Muscle of leg (tissue), 11 donors: Measurements from ENCODE around the gene S1PR2. TPM values are rescaled to one million over a fixed set of nuclear protein-coding genes. Genes with fewer than 3 reads are reported as not detected.
"Not testable (repeated sequence)": the region's sequence is repeated elsewhere in the genome, so short reads cannot be mapped to it uniquely, and the experiment has no call there.

Source experiments
- DNase-seq: peaks from one replicate; pipeline ENCODE4 v3.0.0; 2013
- H3K27ac ChIP-seq: one replicate; pipeline ENCODE4 v1.5.1; 2013; ENCODE audit warnings: mild to moderate bottlenecking, low read length, control low read depth
- H3K27me3 ChIP-seq: one replicate; pipeline ENCODE4 v1.6.1; 2013; ENCODE audit warnings: low read length; ENCODE audit not compliant: control insufficient read depth, insufficient read depth
- H3K36me3 ChIP-seq: one replicate; pipeline ENCODE4 v1.6.1; 2013; ENCODE audit warnings: low read length; ENCODE audit not compliant: control insufficient read depth, insufficient read depth
- H3K4me1 ChIP-seq: one replicate; pipeline ENCODE4 v1.6.1; 2013; ENCODE audit warnings: low read length; ENCODE audit not compliant: control insufficient read depth, insufficient read depth
- H3K4me3 ChIP-seq: one replicate; pipeline ENCODE4 v1.5.1; 2013; ENCODE audit warnings: low read length, control low read depth
- H3K9me3 ChIP-seq: replicated peaks from 2 replicates; pipeline ENCODE4 v1.6.1; 2013; ENCODE audit warnings: low read depth, low read length; ENCODE audit not compliant: control insufficient read depth
- WGBS: methylation state at CpG from one replicate; pipeline ENCODE4 v1.1.5; 2013; ENCODE audit warnings: missing lambda C conversion rate; ENCODE audit not compliant: insufficient coverage; 5-methylcytosine and 5-hydroxymethylcytosine counted together
- polyA plus RNA-seq, 8 donors: library from polyadenylated mRNA; unstranded; fragments of 120-200 nt; gene quantifications; one replicate each; pipeline versions ENCODE4 v1.2.1 to v1.2.3, GENCODE V29; 2013; ENCODE audit warnings: inconsistent platforms in 1 of 8, low replicate concordance in 1 of 8; ENCODE audit not compliant: insufficient read length in 8 of 8, insufficient read depth in 1 of 8
- total RNA-seq: library from RNA; stranded (reverse); fragments of 120-200 nt; gene quantifications from one replicate; pipeline ENCODE4 v1.2.4, GENCODE V29; 2013

S1PR2 gene
- total and polyA plus RNA-seq, 9 donors, result 9.3 to 18.8 (median 12.8) TPM

GRCh38 chr19:10256551-10256950, 25.4 kb upstream of the S1PR2 start:
- Histone ChIP-seq H3K36me3 (peaks cover 60% of the 10 kb centered on the region), H3K27ac (no peak overlapping the region), H3K4me1 (peaks cover 9% of the 10 kb centered on the region), H3K9me3 (no peaks in the 10 kb centered on the region), H3K27me3 (no peaks in the 10 kb centered on the region), H3K4me3 (no peak overlapping the region)
- no peak for DNase-seq
- WGBS, result 76% methylated on average over 5 of the region's 18 CpGs

- no peaks in the 10 kb centered on the region for H3K27me3 ChIP-seq
- H3K27ac ChIP-seq, result no peak overlapping the region
- no peaks in the 10 kb centered on the region for H3K9me3 ChIP-seq
- peaks cover 60% of the 10 kb centered on the region for H3K36me3 ChIP-seq
- no peak overlapping the region for H3K4me3 ChIP-seq
- no peak for DNase-seq
- peaks cover 15% of the 10 kb centered on the region for H3K4me1 ChIP-seq
- 94% methylated on average over 2 of the region's 2 CpGs for WGBS
These were observed 24.2 kb upstream of the S1PR2 start for GRCh38 chr19:10255358-10255757.

- H3K4me3 ChIP-seq, result no peak overlapping the region
- no peak overlapping the region for H3K27ac ChIP-seq
- no peaks in the 10 kb centered on the region for H3K9me3 ChIP-seq
- WGBS, result 93% methylated on average over 3 of the region's 3 CpGs
- DNase-seq, result no peak
- peaks cover 19% of the 10 kb centered on the region for H3K4me1 ChIP-seq
- peaks cover 53% of the 10 kb centered on the region for H3K36me3 ChIP-seq
- H3K27me3 ChIP-seq, result no peaks in the 10 kb centered on the region
These were observed 23.1 kb upstream of the S1PR2 start for GRCh38 chr19:10254244-10254643.

- no CpG with 5 or more reads among the region's 8 CpGs for WGBS
- Histone ChIP-seq H3K27me3 (no peaks in the 10 kb centered on the region), H3K36me3 (peaks cover 39% of the 10 kb centered on the region), H3K27ac (no peak overlapping the region), H3K4me1 (peaks cover 18% of the 10 kb centered on the region), H3K4me3 (peak overlapping the region; percentile 71), H3K9me3 (no peaks in the 10 kb centered on the region)
- no peak for DNase-seq
These were observed 21.6 kb upstream of the S1PR2 start for GRCh38 chr19:10252707-10253106.

GRCh38 chr19:10251792-10252694, 20.9 kb upstream of the S1PR2 start, which contains the start of gene MRPL4:
MRPL4 (plus strand) TSS chr19:10252214; CDS start chr19:10252254, 40 bp downstream.
- under 1% methylated on average over 77 of the region's 77 CpGs for WGBS
- Histone ChIP-seq H3K4me1 (peaks cover 18% of the 10 kb centered on the region), H3K4me3 (peak within 1 kb of the TSS; percentile 71), H3K36me3 (peaks cover 33% of the 10 kb centered on the region), H3K27ac (peak within 1 kb of the TSS; percentile 82), H3K9me3 (no peaks in the 10 kb centered on the region), H3K27me3 (no peaks in the 10 kb centered on the region)
- DNase-seq, result peak; percentile 100

- 100% methylated on average over 1 of the region's 6 CpGs for WGBS
These were observed 15.4 kb upstream of the S1PR2 start for GRCh38 chr19:10246511-10246910.

GRCh38 chr19:10245189-10245939, 14.2 kb upstream of the S1PR2 start:
- 73% methylated on average over 5 of the region's 9 CpGs for WGBS
- no peaks in the 10 kb centered on the region for H3K36me3 ChIP-seq
- no peaks in the 10 kb centered on the region for H3K27me3 ChIP-seq
- H3K4me1 ChIP-seq, result peaks cover 5% of the 10 kb centered on the region
- H3K9me3 ChIP-seq, result no peaks in the 10 kb centered on the region
- no peak overlapping the region for H3K27ac ChIP-seq
- no peak for DNase-seq
- no peak overlapping the region for H3K4me3 ChIP-seq

More at GRCh38 chr19:10246511-10246910, 15.4 kb upstream of the S1PR2 start:
- Histone ChIP-seq H3K27ac (no peak overlapping the region), H3K4me3 (no peak overlapping the region), H3K9me3 (no peaks in the 10 kb centered on the region), H3K36me3 (no peaks in the 10 kb centered on the region), H3K27me3 (no peaks in the 10 kb centered on the region), H3K4me1 (peaks cover 11% of the 10 kb centered on the region)
- DNase-seq, result no peak

- Histone ChIP-seq H3K36me3 (no peaks in the 10 kb centered on the region), H3K4me1 (peaks cover 1% of the 10 kb centered on the region), H3K9me3 (no peaks in the 10 kb centered on the region), H3K27me3 (no peaks in the 10 kb centered on the region), H3K4me3 (no peak overlapping the region), H3K27ac (no peak overlapping the region)
- DNase-seq, result no peak
- 80% methylated on average over 7 of the region's 7 CpGs for WGBS
These were observed 12.5 kb upstream of the S1PR2 start for GRCh38 chr19:10243606-10244005.

- DNase-seq, H3K36me3 ChIP-seq, H3K9me3 ChIP-seq, H3K27me3 ChIP-seq, H3K4me3 ChIP-seq, H3K27ac ChIP-seq: not testable (repeated sequence)
- peaks cover 18% of the 10 kb centered on the region for H3K4me1 ChIP-seq
- WGBS, result 90% methylated on average over 7 of the region's 11 CpGs
These were observed 10.8 kb upstream of the S1PR2 start for GRCh38 chr19:10241826-10242449.
